GM23338 (cell line): ENCODE data around the gene MAMDC2.

ENCODE experiments used
- EZH2 ChIP-seq: fragments of 200-600 bp; sonication (generic); IDR thresholded peaks from one replicate; pipeline ENCODE4 v1.8.0; 2017; ENCODE audit warnings: antibody characterized with exemption, mild to moderate bottlenecking, low read depth; ENCODE audit not compliant: unreplicated experiment
- TF ChIP-seq, protein P1 (sequence below), 2 experiments: fragments of 200-600 bp in 1 of 2; sonication (generic) in 1 of 2; conservative IDR thresholded peaks; 2 replicates each; pipeline versions ENCODE4 v1.5.1 to v1.6.1; 2016 to 2017; ENCODE audit warnings: antibody characterized with exemption in 2 of 2, low read depth in 2 of 2, mild to moderate bottlenecking in 2 of 2, moderate library complexity in 1 of 2

DNA sequence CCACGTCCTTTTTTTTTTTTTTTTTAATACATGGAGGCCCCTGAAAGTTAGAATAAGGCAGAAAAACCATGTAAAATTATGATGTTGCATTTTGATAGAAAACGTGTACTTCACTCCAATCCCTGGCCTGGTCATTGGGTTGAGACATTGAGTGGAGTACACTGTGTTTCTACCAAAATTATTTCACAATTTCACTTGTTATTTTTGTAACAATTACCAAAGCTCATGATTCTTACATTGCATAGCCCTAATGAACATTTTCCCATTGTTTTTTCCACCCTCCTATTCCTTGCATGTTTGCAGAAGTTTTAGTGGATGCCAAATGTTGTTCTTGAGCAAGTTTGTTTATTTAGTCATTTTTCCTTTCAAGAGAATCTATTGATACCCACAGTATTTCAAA is 21.9 kb downstream of the MAMDC2 start:
- TF ChIP-seq, protein P1, sequence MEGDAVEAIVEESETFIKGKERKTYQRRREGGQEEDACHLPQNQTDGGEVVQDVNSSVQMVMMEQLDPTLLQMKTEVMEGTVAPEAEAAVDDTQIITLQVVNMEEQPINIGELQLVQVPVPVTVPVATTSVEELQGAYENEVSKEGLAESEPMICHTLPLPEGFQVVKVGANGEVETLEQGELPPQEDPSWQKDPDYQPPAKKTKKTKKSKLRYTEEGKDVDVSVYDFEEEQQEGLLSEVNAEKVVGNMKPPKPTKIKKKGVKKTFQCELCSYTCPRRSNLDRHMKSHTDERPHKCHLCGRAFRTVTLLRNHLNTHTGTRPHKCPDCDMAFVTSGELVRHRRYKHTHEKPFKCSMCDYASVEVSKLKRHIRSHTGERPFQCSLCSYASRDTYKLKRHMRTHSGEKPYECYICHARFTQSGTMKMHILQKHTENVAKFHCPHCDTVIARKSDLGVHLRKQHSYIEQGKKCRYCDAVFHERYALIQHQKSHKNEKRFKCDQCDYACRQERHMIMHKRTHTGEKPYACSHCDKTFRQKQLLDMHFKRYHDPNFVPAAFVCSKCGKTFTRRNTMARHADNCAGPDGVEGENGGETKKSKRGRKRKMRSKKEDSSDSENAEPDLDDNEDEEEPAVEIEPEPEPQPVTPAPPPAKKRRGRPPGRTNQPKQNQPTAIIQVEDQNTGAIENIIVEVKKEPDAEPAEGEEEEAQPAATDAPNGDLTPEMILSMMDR (conservative IDR thresholded peaks at IDR 0.05; ENCODE audit: low read depth in 2 of 2) = no peak
- TF ChIP-seq EZH2 = no peak
